Prostate gland (tissue), 2 donors: ENCODE measurements around the gene CHN1. TPM values are rescaled to one million over a fixed set of nuclear protein-coding genes. Genes with fewer than 3 reads are reported as not detected.

Source experiments
- DNase-seq: peaks from one replicate; pipeline ENCODE4 v3.0.0-alpha.2; 2019; ENCODE audit warnings: low spot score
- H3K27ac ChIP-seq, 2 donors: fragments of 200-600 bp; sonication (generic); 2 replicates each; pipeline ENCODE4 v1.5.1; 2017 to 2019
- H3K27me3 ChIP-seq: fragments of 200-600 bp; sonication (generic); replicated peaks from 2 replicates; pipeline ENCODE4 v1.5.1; 2019; ENCODE audit not compliant: insufficient read depth
- H3K36me3 ChIP-seq, 2 donors: fragments of 200-600 bp; sonication (generic); 1 replicate in 1 of 2; 2 replicates in 1 of 2; pipeline versions ENCODE4 v1.5.1 to v1.8.1; 2017 to 2019
- H3K4me1 ChIP-seq: fragments of 200-600 bp; sonication (generic); replicated peaks from 2 replicates; pipeline ENCODE4 v1.5.1; 2019
- H3K4me3 ChIP-seq, 2 donors: fragments of 200-600 bp; sonication (generic); 2 replicates each; pipeline ENCODE4 v1.5.1; 2017 to 2019
- H3K9me3 ChIP-seq: fragments of 200-600 bp; sonication (generic); 2 replicates; pipeline ENCODE4 v1.5.1; 2017
- CTCF ChIP-seq, 4 experiments: fragments of 200-600 bp in 2 of 4; fragments of 450-650 bp in 2 of 4; sonication (generic) in 2 of 4; IDR thresholded peaks; 1 replicate in 3 of 4; 2 replicates in 1 of 4; pipeline ENCODE4 v1.5.1; 2016 to 2019; ENCODE audit warnings: antibody characterized with exemption in 4 of 4, mild to moderate bottlenecking in 2 of 4, moderate library complexity in 2 of 4
- POLR2A ChIP-seq: fragments of 450-650 bp; IDR thresholded peaks from one replicate; pipeline ENCODE4 v1.6.1; 2016; ENCODE audit warnings: antibody characterized with exemption, mild to moderate bottlenecking
- POLR2AphosphoS5 ChIP-seq: sonication (generic); formaldehyde crosslinking; IDR thresholded peaks from one replicate; pipeline ENCODE4 v1.6.1; 2017; ENCODE audit warnings: antibody characterized with exemption
- WGBS: methylation state at CpG from one replicate; pipeline ENCODE4 v1.1.5; 2018; 5-methylcytosine and 5-hydroxymethylcytosine counted together
- intact Hi-C: fragments of 100-400 bp; cut with DNase I; formaldehyde crosslinking; loops from one replicate; pipeline ENCODE4 v1.14.2; 2022
- total RNA-seq, 2 donors: library from RNA; depleted of rRNA; stranded (reverse); fragments of >200 nt; gene quantifications; one replicate each; pipeline ENCODE4 v1.1.0, GENCODE V29; 2016

The CHN1 gene
- total RNA-seq, 2 donors from 2014 or later: 7.8 to 20.1 TPM

GRCh38 chr2:174892546-174892945 lies 112.6 kb downstream of the CHN1 start:
- DNase-seq: no peak
- intact Hi-C loops: no loop called here
- Histone ChIP-seq H3K27me3 (no peaks in the 10 kb centered on the region), H3K9me3 (no peaks in the 10 kb centered on the region), H3K4me3 (no peak overlapping the region), H3K27ac (no peak overlapping the region), H3K4me1 (no peaks in the 10 kb centered on the region), H3K36me3 (no peaks in the 10 kb centered on the region)
- TF ChIP-seq POLR2AphosphoS5: no peak
- no peak for TF ChIP-seq CTCF (IDR thresholded peaks at IDR 0.05)
- TF ChIP-seq POLR2A: no peak
- WGBS: 92% methylated on average over 2 of the region's 2 CpGs

GRCh38 chr2:174888646-174889271 lies 116.4 kb downstream of the CHN1 start:
- no peaks in the 10 kb centered on the region for H3K36me3 ChIP-seq
- H3K27me3 ChIP-seq: no peaks in the 10 kb centered on the region
- H3K4me3 ChIP-seq: no peak overlapping the region
- WGBS: 83% methylated on average over 2 of the region's 2 CpGs
- DNase-seq: no peak
- no peak overlapping the region for H3K27ac ChIP-seq
- TF ChIP-seq POLR2A: no peak
- no peak for TF ChIP-seq CTCF (IDR thresholded peaks at IDR 0.05)
- no peak for TF ChIP-seq POLR2AphosphoS5
- intact Hi-C loops: no loop called here
- H3K4me1 ChIP-seq: no peaks in the 10 kb centered on the region
- no peaks in the 10 kb centered on the region for H3K9me3 ChIP-seq

- Histone ChIP-seq H3K27me3 (no peaks in the 10 kb centered on the region), H3K27ac (no peak overlapping the region), H3K4me1 (no peaks in the 10 kb centered on the region), H3K36me3 (no peaks in the 10 kb centered on the region), H3K4me3 (no peak overlapping the region), H3K9me3 (no peaks in the 10 kb centered on the region)
- DNase-seq: no peak
- no peak for TF ChIP-seq POLR2AphosphoS5
- TF ChIP-seq CTCF (IDR thresholded peaks at IDR 0.05): no peak
- TF ChIP-seq POLR2A: no peak
- intact Hi-C loops: no loop called here
- 80% methylated on average over 3 of the region's 3 CpGs for WGBS
These were observed 117.0 kb downstream of the CHN1 start for GRCh38 chr2:174888146-174888545.

GRCh38 chr2:174882416-174882815 lies 122.8 kb downstream of the CHN1 start:
- Histone ChIP-seq H3K4me3 (no peak overlapping the region), H3K27me3 (no peaks in the 10 kb centered on the region), H3K27ac (no peak overlapping the region), H3K9me3 (no peaks in the 10 kb centered on the region), H3K36me3 (no peaks in the 10 kb centered on the region), H3K4me1 (no peaks in the 10 kb centered on the region)
- DNase-seq: no peak
- 72% methylated on average over 3 of the region's 3 CpGs for WGBS
- intact Hi-C loops: no loop called here
- TF ChIP-seq POLR2AphosphoS5: no peak
- TF ChIP-seq POLR2A: no peak
- no peak for TF ChIP-seq CTCF (IDR thresholded peaks at IDR 0.05)

- no peaks in the 10 kb centered on the region for H3K9me3 ChIP-seq
- no peaks in the 10 kb centered on the region for H3K27me3 ChIP-seq
- H3K4me3 ChIP-seq: no peak overlapping the region
- DNase-seq: no peak
- 31% methylated on average over 2 of the region's 2 CpGs for WGBS
- H3K36me3 ChIP-seq: no peaks in the 10 kb centered on the region
- no peaks in the 10 kb centered on the region for H3K4me1 ChIP-seq
- no peak overlapping the region for H3K27ac ChIP-seq
- TF ChIP-seq CTCF (IDR thresholded peaks at IDR 0.05) (no peak), POLR2AphosphoS5 (no peak), POLR2A (no peak)
- intact Hi-C loops: no loop called here
These were observed 123.5 kb downstream of the CHN1 start for GRCh38 chr2:174881678-174882077.
